NT2/D1 (cell line): ENCODE data around the gene TEP1.

Experiments
- YY1 ChIP-seq: IDR thresholded peaks from 2 replicates; pipeline ENCODE4 v1.6.1; 2011; ENCODE audit not compliant: insufficient read length, insufficient read depth
- ZNF274 ChIP-seq: IDR thresholded peaks from 2 replicates; pipeline ENCODE4 v1.6.1; 2011; ENCODE audit warnings: mild to moderate bottlenecking, low read depth, low read length

GRCh38 chr14:20384321-20384720, 29.0 kb downstream of the TEP1 start:
- TF ChIP-seq YY1: no peak
- TF ChIP-seq ZNF274: no peak
